ENCODE results near the gene SPATA21.
"Not testable (repeated sequence)": the region's sequence is repeated elsewhere in the genome, so short reads cannot be mapped to it uniquely, and the experiment has no call there.

Gene SPATA21

DNA sequence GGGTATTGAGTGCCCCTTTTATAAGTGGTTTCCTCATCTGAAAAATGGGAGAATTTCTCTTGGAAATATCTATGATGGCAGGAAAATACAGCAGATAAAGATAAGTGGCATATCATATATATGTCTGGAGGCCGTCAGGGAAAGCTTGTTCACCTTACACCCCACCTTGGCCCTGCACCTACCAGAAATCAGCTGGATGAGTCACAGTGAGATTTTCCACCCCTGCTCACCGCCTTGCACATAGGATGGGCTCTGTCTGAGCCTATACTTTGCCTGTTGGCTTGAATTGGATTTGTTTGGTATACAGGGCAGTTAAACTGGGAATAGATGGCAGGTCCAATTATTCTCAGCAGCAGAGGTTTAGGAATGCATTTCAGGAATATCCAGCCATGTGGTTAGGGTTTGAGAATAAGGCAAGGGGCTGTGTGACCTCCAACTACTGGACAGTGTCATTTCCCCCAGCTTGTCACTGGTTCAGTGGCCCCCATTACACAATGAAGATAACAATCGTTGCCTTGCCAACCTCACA is at the start of gene SPATA21:
TSS of gene SPATA21 (minus strand) at position 479 of the 529 bp plus-strand sequence. CDS start 6,053 bp downstream, outside the sequence.
- TF ChIP-seq, protein P1, sequence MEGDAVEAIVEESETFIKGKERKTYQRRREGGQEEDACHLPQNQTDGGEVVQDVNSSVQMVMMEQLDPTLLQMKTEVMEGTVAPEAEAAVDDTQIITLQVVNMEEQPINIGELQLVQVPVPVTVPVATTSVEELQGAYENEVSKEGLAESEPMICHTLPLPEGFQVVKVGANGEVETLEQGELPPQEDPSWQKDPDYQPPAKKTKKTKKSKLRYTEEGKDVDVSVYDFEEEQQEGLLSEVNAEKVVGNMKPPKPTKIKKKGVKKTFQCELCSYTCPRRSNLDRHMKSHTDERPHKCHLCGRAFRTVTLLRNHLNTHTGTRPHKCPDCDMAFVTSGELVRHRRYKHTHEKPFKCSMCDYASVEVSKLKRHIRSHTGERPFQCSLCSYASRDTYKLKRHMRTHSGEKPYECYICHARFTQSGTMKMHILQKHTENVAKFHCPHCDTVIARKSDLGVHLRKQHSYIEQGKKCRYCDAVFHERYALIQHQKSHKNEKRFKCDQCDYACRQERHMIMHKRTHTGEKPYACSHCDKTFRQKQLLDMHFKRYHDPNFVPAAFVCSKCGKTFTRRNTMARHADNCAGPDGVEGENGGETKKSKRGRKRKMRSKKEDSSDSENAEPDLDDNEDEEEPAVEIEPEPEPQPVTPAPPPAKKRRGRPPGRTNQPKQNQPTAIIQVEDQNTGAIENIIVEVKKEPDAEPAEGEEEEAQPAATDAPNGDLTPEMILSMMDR (IDR thresholded peaks at IDR 0.05), result no peak
- TF ChIP-seq ZFX (IDR thresholded peaks at IDR 0.05; ENCODE audit: borderline replicate concordance), result no peak
- H3K27ac ChIP-seq, result no peak within 1 kb of the TSS

GRCh38 chr1:16487011-16487410 is 49.8 kb upstream of the SPATA21 start:
- not testable (repeated sequence) for H3K27ac ChIP-seq

DNA sequence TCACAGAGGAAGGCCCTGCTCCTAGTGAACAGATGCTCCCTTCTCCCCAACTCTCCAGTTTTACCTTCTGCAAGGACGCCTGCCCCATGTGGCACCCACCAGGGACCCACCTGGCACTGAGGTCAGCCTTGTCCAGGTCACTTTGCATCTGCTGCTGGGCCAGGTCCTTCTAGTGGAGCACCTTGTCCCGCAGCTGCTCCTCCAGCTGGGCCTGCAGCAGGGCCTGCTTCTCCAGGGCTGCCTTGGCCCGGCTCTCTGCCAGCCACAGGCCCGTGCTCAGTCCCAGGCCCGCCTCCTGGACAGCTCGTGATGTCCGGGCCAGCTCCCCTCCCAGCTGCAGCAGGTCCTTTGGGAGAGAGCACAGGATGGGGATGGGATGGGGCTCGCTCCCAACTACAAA is 49.1 kb upstream of the SPATA21 start:
- H3K27ac ChIP-seq, result not testable (repeated sequence)

DNA sequence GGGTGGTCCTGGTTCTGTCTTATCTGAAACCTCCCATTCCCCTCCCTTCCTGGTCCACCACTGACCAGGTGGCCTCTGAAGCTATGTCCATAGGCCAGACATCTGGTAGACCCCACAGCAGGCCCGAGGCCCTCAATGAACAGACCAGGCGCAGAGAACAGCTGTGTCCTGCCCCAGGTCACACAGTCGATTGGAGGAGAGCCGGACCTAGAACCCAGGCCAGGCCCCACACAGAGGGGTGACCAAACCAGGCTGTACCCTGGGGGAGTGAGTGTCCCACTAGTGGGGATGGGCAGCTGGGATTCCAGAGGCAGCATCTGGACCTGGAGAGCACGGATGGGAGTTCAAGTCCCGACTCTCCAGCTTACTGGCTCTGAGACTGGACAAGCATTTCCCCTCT is 47.7 kb upstream of the SPATA21 start:
- TF ChIP-seq, protein P1 (IDR thresholded peaks at IDR 0.05), result no peak
- TF ChIP-seq ZFX (IDR thresholded peaks at IDR 0.05; ENCODE audit: borderline replicate concordance), result no peak

GRCh38 chr1:16484501-16484835 is 47.2 kb upstream of the SPATA21 start:
- no peak overlapping the region for H3K27ac ChIP-seq
- TF ChIP-seq, protein P1 (IDR thresholded peaks at IDR 0.05), result no peak
- TF ChIP-seq ZFX (IDR thresholded peaks at IDR 0.05; ENCODE audit: borderline replicate concordance), result no peak

More for the DNA sequence above, 47.7 kb upstream of the SPATA21 start:
- no peak overlapping the region for H3K27ac ChIP-seq

DNA sequence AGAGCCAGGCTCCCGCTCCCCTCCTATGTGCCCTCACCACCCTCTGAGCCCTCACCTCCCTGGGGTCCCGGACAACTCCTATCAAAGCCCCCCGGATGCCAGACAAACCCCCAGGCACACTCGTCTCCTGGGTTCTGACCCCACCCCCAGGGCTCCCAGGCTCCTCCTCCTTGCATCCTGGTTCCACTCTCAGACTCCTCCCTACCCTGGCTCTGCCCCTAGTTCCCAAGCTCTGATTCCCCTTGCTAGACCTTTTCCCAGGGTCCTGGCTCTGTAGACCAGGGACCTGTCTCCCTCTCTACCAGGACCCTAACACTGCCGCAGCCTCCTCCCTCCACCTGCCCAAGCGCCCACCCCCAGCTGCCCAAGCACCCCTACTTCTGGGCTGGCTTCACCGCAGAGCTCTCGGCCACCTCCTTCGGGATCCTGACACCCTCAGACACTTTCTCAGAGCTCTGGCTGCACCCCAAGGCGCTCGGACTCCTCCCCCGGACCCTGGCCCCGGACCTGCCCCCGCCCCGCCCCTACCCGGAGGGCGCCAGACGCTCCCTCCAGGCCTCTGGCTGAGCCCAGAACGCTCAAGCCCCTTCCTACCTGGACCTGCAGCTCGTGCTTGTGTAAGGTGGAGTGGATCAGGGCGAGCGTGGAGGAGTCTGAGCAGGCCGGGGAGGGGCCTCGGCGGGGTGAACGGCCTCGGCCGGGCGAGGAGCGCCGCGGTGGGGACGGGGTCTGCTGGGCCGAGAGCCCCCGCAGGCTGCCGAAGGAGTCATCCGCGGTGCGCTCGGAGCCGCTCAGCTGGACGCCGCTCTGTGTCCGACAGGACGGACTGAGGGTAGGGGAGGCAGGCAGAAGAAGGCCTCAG is 46.6 kb upstream of the SPATA21 start:
- not testable (repeated sequence) for H3K27ac ChIP-seq

GRCh38 chr1:16483146-16483545 is 45.9 kb upstream of the SPATA21 start:
- H3K27ac ChIP-seq, result not testable (repeated sequence)

DNA sequence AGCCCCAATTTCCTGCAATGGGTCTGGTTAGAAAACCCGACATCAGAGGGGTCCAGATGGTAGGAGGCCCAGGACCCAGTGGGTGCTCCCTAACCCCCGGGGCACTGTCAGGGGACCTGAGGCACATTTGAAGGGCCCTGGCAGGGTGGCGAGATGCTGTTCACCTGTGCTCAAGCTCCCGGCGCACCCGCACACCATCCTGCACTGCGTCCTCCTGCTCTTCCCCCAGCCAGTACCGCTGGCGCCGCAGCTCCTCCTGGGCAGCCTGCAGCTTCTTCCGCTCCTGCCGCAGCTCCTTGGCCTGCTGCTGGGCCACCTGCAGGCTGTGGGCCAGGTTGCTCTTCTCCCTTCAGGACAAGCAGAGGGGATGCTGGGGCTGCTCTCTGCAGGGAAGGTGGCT is 40.9 kb upstream of the SPATA21 start:
- TF ChIP-seq, protein P1 (IDR thresholded peaks at IDR 0.05), result no peak
- no peak for TF ChIP-seq ZFX (IDR thresholded peaks at IDR 0.05; ENCODE audit: borderline replicate concordance)

DNA sequence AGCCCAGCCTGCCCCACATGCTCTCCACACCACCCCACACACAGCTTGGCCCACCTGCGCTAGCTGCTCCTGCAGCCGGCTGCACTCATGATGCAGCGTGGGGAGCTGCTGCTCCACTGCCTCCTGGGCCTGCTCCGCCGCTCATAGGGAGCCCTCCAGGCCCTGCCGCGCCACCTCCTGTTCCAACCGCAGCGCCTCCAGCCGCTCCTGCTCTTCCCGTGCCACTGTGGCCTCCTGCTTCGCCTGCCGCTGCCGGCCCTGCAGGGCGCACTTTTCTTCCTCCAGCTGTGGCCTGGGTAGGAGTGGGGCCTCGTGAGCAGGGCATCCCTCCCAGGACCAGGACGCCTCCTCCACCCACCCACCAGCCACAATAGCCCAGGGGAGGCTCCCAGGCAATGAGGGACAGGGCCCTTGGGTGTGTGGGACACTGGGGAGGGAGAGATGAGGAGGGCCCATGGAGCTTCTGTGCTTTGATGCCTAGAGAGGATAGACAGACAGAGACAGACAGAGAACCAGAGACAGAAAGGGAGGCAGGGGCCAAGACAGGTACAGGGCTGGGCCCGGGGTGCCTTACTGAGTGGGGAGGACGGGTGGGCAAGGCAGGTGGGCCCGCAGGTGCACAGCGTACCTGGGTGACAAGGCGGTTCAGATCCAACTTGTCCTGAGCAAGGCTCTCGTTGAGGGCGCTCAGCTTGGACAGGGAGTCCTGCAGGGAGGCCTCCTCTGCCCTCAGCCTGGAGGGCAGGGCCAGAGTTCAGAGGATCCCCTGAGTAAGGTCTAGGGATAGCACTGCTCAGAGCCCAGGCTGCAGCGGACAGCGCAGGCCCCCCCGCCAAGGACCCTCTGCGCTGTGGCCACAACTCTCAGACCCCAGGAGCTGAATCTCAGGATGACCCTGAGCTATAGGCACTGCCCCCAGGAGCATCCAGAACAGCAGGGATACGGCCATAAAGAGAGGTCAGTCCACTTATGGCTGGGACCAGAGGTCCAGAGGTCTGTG is 38.8 kb upstream of the SPATA21 start:
- not testable (repeated sequence) for H3K27ac ChIP-seq

More for the DNA sequence above, 40.9 kb upstream of the SPATA21 start:
- no peak overlapping the region for H3K27ac ChIP-seq

GRCh38 chr1:16474891-16475290 is 37.7 kb upstream of the SPATA21 start:
- H3K27ac ChIP-seq, result not testable (repeated sequence)

All from 22Rv1 (cell line).